RWPE1 (cell line): Measurements from ENCODE around the gene SERPINF2.

Source experiments
- CTCF ChIA-PET: fragments of 350-600 bp; sonication (Branson Sonifier 250); formaldehyde crosslinking; extraction: SDS; loops from one replicate; lab custom pipeline; 2021; lab: Yijun Ruan, JAX
- POLR2A ChIA-PET: fragments of 400-600 bp; formaldehyde crosslinking; extraction: SDS; loops from one replicate; lab custom pipeline; 2020; ENCODE audit warnings: antibody characterized with exemption; ENCODE audit not compliant: low non-redundant PET; lab: Yijun Ruan, JAX
- DNase-seq: peaks from one replicate; pipeline ENCODE4 v3.0.0; 2012; ENCODE audit warnings: low spot score
- H3K27ac ChIP-seq: fragments of 450-650 bp; 2 replicates; pipeline ENCODE4 v1.5.1; 2017
- CTCF ChIP-seq: fragments of 450-650 bp; conservative IDR thresholded peaks from 2 replicates; pipeline ENCODE4 v1.5.1; 2017; ENCODE audit warnings: low read depth, mild to moderate bottlenecking

The SERPINF2 gene

DNA sequence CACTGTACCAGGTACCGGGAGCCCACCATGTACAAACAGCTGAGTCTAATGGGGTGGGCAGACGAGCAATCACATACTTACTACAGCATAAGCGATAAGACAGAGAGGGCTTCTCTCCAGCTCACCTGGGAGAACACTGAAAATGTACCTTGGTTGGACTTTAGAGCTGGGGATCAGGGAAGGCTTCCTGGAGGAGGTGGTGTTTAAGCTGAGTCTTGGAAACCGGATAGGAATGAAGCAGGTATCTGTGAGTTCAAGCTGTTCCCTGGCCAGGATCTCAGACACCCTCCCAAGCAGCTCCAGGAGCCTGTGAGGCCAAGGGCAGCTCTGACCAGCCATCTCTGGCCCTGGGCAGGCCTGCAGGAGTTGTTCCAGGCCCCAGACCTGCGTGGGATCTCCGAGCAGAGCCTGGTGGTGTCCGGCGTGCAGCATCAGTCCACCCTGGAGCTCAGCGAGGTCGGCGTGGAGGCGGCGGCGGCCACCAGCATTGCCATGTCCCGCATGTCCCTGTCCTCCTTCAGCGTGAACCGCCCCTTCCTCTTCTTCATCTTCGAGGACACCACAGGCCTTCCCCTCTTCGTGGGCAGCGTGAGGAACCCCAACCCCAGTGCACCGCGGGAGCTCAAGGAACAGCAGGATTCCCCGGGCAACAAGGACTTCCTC is 11.2 kb downstream of the SERPINF2 start:
- no peak for DNase-seq
- no peak for TF ChIP-seq CTCF
- CTCF ChIA-PET = interaction anchor here (0.9 kb wide), 1 partner anchor 30 kb away, joined by 3 read pairs; no protein-coding TSS in a partner anchor
- POLR2A ChIA-PET = no interaction called here
- peak overlapping the region; percentile 90 for H3K27ac ChIP-seq

DNA sequence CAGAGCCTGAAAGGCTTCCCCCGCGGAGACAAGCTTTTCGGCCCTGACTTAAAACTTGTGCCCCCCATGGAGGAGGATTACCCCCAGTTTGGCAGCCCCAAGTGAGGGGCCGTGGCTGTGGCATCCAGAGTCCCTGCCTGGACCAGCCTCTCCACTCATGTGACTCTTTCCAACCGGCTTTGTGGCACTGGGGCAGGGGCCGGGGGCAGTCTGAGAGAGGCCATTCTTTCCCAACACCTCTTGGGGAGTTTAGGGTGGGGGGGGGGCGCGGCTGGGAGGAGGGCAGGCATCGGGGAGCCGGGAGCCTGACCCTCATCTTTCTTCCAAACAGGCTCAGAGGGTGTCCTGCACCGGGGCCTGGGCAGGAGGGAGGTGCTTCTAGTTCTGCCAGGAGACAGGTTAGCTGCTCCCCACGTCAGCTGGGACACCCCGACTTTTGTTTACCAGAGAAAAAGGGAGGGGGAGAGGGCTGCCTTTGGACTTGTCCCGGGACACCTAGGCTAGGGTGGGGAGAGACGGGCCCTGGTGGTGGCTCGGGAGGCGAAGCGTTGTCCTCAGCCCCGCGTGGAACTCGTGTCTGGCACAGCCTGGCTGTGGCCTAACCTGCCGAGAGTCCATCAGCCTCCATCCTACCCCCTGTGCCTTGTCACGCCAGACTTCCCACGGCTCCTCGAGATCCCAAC is 11.9 kb downstream of the SERPINF2 start:
- CTCF ChIA-PET = interaction anchor here (0.6 to 0.9 kb wide), 2 partner anchors 29 to 277 kb away, joined by 3 read pairs; no protein-coding TSS in a partner anchor
- no peak for TF ChIP-seq CTCF
- no peak for DNase-seq
- H3K27ac ChIP-seq = peak overlapping the region; percentile 90
- POLR2A ChIA-PET = no interaction called here

GRCh38 chr17:1755252-1755826 is 12.7 kb downstream of the SERPINF2 start:
- ChIA-PET CTCF (interaction anchor here (0.6 to 0.7 kb wide), 3 partner anchors 42 to 278 kb away, joined by 3 read pairs; no protein-coding TSS in a partner anchor), POLR2A (no interaction called here)
- DNase-seq = no peak
- TF ChIP-seq CTCF = no peak
- peak overlapping the region; percentile 90 for H3K27ac ChIP-seq

GRCh38 chr17:1755827-1756262 is 13.2 kb downstream of the SERPINF2 start:
- peak overlapping the region; percentile 90 for H3K27ac ChIP-seq
- POLR2A ChIA-PET = no interaction called here
- no peak for TF ChIP-seq CTCF
- CTCF ChIA-PET = interaction anchor here (0.5 to 0.7 kb wide), 3 partner anchors 43 to 919 kb away, joined by 3 read pairs; no protein-coding TSS in a partner anchor
- DNase-seq = no peak

- ChIA-PET POLR2A (no interaction called here), CTCF (no interaction called here)
- no peak for DNase-seq
- H3K27ac ChIP-seq = peak overlapping the region; percentile 85
- no peak for TF ChIP-seq CTCF
Measured at GRCh38 chr17:1758807-1759206, 16.1 kb downstream of the SERPINF2 start.

GRCh38 chr17:1759529-1759928 is 16.9 kb downstream of the SERPINF2 start:
- CTCF ChIA-PET = no interaction called here
- TF ChIP-seq CTCF = no peak
- H3K27ac ChIP-seq = peak overlapping the region; percentile 85
- DNase-seq = no peak
- POLR2A ChIA-PET = no interaction called here
